SKM-1 (cell line): Measurements from ENCODE around the gene ARHGAP12.
"Not testable (repeated sequence)": the region's sequence is repeated elsewhere in the genome, so short reads cannot be mapped to it uniquely, and the experiment has no call there.

Source experiments
- DNase-seq: peaks from one replicate; lab custom pipeline; 2025; ENCODE audit not compliant: unreplicated experiment; lab: John Stamatoyannopoulos, UW

Gene ARHGAP12

DNA sequence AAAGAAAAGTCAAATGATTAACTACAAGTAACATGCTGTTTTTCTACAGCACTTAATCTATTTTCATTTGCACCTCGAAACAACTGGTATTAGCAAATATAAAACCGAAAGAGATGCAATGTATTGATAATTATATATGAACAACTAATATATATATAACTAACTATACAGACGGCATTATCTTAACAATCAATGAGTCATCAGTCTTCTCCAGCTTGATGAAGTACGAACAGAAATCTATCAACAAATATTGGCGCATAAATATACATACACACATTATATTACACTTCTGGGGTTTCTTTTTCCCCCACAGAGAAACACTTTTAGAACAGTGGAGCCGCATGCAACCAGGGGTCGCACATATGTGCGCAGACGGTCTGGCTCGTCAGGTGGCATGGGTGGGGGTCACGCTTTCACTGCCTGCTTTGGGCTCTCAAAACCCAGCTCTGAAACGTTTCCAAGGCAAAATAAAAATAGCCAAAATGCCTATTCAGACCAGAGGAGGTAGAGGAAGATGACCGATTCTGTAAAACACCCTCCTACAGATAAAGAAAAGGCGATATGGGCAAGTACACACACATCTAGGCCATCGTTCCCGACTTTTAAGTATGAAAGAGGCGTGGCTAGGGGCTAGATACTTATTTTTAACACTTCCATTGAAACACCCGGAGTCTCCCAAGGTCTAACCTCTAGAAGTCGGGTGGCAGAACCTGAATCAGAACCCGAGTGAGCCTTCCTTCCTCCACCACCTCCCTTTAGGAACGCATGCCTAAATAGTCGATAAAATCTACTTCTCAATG lies 1.7 kb downstream of the ARHGAP12 start:
- DNase-seq = no peak

DNA sequence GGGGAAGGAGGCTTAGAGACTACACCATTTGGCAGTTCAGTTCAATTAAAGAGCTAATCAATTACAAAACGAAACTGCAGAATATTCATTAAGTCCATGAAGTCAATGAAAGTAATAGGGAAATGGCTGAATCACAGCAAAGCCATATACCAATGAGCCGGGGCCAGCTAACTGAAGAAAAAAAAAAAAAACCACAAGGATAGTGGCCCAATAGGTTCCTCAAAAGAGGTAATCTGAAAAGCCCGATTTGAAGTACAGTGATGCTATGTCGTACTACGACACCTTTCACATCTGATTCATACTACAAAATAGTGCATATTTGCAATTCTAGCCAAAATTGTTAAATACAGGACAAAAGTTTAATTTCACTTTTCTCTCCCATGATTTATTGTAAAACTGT lies 2.5 kb downstream of the ARHGAP12 start:
- DNase-seq = no peak

GRCh38 chr10:31924833-31925232 lies 3.8 kb downstream of the ARHGAP12 start:
- DNase-seq = no peak

DNA sequence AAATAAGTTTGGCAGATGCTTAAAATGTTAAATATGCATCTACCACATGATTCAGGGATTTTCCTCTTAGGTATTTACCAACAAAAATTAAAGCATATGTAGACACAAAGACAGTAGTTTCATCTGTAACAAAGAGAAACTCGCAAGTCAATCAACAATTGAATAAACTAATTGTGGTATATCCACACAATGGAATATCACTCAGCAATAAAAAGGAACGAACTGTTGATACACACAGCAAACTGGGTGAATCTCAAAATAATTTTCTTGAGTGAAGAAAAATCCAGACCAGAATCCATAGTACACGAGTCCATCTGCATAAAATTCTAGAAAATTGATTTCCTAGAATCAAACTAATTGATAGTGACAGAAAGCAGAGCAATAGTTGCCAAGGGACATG lies 5.2 kb downstream of the ARHGAP12 start:
- DNase-seq = no peak

GRCh38 chr10:31921031-31921430 lies 7.6 kb downstream of the ARHGAP12 start:
- DNase-seq = no peak

GRCh38 chr10:31920538-31920937 lies 8.1 kb downstream of the ARHGAP12 start:
- no peak for DNase-seq

GRCh38 chr10:31918671-31919409 lies 9.8 kb downstream of the ARHGAP12 start:
- DNase-seq = no peak

- DNase-seq = no peak
Observed at GRCh38 chr10:31914370-31914769, 14.3 kb downstream of the ARHGAP12 start.

DNA sequence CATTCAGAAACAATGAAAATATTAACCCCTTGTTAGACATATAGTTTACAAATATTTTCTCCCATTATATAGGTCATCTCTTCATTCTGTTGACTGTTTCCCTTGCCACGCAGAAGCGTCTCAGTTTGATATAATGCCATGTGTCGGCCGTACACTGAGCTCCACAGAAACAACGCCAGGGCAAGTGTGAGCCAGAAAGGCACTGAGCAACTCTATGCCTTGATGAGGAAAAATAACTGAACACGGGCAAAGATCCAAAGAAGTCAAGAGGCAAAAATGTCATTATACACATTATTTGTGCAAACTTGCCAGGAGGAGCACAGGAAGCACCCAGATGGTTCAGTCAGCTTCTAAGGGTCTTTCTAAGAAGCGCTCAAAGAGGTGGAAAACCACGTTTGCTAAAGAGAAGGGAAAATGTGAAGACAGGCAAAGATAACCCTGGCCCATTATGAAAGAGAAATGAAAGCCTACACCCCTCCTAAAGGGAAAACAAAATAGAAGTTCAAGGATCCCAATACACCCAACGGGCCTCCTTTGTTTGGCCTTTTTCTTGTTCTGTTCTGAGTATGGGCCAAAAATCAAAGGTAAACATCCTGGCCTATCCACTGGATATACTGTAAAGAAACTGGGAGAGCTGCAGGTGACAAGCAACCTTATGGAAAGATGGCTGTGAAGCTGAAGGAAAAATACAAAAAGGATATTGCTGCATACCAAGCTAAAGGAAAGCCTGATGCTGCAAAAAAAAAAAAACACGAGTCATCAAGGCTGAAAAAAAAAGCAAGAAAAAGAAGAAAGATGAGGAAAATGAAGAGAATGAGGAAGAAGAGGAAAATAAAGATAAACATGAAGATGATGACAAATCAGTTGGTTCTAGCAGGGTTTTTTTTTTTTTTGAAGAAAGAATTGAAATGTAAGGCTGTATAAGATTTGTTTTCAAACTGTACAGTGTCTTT lies 15.5 kb downstream of the ARHGAP12 start:
- no peak for DNase-seq

- no peak for DNase-seq
Observed at GRCh38 chr10:31912289-31912688, 16.3 kb downstream of the ARHGAP12 start.

DNA sequence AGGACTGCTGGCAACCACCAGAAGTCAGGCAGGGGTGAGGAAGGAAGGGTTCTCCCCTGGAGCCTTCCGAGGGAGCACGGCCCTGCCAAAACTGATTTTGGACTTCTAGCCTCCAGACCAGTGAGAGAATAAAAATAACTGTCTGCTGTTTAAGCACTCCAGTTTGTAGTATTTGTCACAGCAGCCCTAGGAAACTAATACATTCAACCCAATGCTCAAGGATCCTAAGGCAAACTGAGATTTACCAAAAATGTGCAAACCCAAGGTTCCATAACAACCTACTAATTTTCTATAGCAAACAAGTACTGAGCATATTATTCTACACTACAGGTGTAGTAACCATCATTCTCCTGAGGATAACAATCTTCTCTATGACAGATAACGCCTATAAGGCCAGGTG lies 18.6 kb downstream of the ARHGAP12 start:
- DNase-seq = no peak

DNA sequence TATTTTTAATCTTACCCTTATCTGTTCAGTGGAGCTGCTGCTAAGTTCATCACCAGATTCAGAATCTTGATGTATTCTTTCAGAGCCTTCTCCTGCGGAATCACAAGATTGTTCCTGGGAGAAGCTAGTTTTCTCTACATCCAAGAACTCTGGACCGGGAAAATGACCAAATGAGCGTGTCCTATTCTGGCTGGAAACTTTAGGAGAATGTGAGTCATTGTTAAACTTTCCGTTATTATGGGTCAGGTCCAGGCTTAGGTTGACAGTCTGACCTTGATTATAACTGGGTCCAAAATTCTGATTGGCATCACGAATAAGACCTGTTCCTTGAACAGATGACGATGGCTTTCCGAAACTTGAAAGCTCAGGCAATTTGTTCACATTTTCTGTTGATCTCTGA lies 20.5 kb downstream of the ARHGAP12 start:
- DNase-seq = no peak

GRCh38 chr10:31906039-31906438 lies 22.6 kb downstream of the ARHGAP12 start:
- no peak for DNase-seq

GRCh38 chr10:31905586-31905985 lies 23.0 kb downstream of the ARHGAP12 start:
- DNase-seq = no peak

- no peak for DNase-seq
Observed at GRCh38 chr10:31902625-31903024, 26.0 kb downstream of the ARHGAP12 start.

DNA sequence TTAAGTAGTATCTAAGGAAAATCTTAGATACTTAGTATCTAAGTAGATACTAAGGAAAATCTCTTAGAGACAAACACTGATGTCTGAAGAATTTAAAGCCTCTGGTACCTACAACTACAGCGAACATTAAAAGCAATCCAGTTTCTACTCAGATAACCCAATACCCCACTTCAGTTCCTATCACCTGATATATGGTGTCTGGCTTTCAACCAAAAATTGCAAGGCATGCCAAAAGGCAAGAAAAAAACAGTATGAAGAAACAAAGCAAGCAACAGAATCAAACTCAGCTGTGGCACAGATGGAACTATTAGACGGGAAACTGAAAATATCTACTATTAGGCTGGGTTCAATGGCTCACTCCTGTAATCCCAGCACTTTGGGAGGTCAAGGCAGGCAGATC lies 31.1 kb downstream of the ARHGAP12 start:
- no peak for DNase-seq

- no peak for DNase-seq
Observed at GRCh38 chr10:31896968-31897384, 31.7 kb downstream of the ARHGAP12 start.

DNA sequence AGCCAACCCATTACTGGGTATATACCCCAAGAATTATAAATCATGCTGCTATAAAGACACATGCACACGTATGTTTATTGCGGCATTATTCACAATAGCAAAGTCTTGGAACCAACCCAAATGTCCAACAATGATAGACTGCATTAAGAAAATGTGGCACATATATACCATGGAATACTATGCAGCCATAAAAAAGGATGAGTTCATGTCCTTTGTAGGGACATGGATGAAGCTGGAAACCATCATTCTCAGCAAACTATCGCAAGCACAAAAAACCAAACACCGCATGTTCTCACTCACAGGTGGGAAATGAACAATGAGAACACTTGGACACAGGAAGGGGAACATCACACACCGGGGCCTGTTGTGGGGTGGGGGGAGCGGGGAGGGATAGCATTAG lies 32.9 kb downstream of the ARHGAP12 start:
- DNase-seq = not testable (repeated sequence)

DNA sequence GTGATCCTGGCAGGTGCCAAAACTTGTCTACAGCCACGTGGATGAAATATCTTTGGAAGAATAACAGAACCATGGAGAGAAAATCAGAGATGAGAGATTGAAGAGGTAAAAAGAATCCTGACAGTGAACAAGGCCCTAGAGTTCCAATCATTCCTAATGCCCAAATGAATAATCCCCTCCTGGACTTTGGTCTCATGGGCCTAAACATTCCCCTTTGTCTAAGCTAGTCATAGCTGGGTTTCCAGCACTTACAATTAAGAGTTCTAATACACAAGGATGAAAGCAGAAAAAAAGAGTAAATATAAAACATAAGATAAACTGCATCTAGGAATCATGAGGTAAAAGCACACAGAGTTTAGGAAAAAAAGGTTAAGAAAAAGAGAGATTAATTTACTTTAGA lies 40.2 kb downstream of the ARHGAP12 start:
- DNase-seq = no peak

DNA sequence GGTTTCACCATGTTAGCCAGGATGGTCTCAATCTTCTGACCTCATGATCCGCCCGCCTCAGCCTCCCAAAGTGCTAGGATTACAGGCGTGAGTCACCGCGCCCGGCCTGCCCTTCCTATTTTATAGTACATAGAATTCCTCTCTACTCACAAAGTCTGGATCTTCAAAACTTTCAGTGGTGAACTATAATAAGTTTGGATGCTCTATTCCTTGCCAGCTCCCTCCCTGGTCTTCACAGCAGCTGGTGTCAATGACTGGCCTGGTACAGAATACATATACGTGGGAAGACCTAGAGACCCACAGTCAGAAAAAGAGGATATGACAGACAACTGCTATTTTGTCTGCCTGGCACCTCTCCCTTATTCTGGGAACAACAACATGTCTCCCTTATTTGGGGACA lies 40.8 kb downstream of the ARHGAP12 start:
- DNase-seq = no peak

DNA sequence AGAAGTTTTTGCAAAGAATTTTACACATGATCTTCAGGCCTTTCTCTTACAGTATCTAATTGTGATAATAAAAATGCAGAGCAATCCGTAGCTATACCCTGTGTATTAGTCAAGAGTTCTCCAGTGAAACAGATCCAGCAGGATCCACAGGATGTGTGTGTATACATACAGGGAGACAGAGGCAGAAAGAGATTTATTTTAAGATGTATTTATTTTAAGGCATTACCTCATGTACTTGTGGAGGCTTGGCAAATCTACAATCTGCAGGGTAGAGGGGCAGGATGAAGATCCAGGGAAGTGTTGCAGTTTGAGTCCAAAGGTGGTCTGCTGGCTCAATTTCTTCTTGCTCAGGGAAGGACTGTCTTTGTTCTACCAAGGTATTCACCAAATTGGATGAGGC lies 41.7 kb downstream of the ARHGAP12 start:
- no peak for DNase-seq
